HG03439 (cell line): ENCODE data around the gene RPL36.
"Not testable (repeated sequence)": the region's sequence is repeated elsewhere in the genome, so short reads cannot be mapped to it uniquely, and the experiment has no call there.

Experiments
- ATAC-seq: cut with Tn5 transposase; IDR thresholded peaks from one replicate; pipeline ENCODE4 v1.9.1; 2021; ENCODE audit warnings: mild to moderate bottlenecking, moderate library complexity; ENCODE audit not compliant: unreplicated experiment

RPL36 gene

GRCh38 chr19:5703819-5704818, 14.0 kb downstream of the RPL36 start:
- ATAC-seq, result no peak

DNA sequence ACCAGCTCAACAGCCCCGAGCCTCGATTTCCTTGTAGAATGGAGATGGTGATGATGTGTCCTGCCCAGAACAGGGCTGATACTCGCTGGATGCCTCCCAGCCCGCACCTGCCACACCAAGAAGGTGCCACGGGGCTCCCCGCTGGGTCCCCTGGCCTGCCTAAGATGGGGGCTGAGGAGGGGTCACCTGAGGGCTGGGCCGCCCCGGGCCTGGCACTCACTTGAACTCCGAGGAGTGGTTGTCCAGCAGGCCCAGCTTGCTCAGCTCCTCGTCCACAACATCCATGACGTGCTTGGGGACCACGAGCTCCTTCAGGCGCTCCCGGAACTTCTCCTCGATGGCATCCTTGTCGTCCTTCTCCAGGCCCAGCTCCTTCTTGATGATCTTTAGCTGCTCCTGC, 15.5 kb downstream of the RPL36 start:
- no peak for ATAC-seq

- no peak for ATAC-seq
These were observed 16.9 kb downstream of the RPL36 start for GRCh38 chr19:5706876-5707573.

DNA sequence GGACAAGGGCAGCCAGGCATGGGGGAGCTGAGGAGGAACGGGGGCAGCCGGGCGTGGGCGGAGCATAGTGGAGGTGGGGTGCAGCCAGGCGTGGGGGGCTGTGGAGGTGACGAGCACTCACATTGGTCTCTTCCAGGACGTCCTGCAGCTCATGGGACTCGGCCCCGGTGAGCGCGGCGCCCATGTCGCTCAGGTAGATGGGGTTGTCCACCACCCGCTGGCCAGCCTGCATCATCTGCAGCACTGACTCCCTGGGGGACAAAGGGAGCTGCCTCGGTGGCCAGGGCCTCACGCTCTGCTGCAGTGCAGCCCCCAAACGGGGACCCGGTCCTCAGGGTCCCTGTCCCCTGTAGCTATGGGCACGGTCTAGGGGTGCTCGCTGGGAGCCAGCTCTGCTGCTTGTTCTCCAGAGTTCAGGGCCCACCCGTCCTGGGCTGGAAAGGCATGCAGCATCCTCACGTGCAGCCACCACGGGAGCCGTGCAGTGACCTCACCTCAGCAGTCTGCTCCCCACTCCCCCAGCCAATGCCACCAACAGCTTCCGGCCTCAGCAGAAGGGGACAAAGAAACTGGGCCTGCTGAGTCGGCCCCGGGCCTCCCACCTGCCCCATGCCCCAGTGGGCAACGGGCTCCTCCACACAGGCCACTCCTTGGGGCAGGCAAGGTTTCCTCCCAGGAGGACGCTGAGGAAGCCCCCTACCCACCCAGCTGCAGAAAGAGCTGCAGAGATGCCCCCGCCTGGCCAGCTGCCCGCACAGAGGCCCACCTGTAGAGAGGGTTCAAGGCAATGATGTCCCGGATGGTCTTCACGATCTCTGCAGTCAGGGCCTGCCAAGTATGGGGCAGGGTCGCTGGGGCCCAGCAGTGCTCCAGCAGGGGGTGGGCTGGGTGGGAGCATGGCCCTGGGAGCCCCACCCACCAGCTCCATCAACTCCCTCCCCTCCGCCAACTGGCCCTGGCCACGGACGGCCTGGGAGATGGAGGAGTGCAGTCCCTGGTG, 17.8 kb downstream of the RPL36 start:
- no peak for ATAC-seq

DNA sequence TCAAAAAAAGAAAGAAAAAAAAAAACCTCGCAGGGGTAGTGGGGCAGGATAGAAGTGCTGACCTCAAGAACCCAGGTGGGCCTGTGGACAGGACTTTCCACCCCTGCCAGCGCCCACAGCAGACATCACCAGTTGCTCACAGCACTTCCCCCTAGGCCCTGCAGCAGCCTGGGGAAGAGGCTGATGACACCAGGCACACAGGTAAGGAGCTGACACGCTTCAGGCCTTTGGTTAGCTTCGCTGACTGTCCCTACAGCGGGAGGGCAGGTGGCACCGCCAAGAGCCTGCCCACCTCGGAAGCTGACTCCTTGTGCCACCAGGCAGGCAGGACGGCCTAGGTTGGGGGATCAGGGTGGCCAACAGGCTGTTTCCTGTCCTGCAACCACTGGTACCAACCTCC, 20.9 kb downstream of the RPL36 start:
- ATAC-seq, result no peak

DNA sequence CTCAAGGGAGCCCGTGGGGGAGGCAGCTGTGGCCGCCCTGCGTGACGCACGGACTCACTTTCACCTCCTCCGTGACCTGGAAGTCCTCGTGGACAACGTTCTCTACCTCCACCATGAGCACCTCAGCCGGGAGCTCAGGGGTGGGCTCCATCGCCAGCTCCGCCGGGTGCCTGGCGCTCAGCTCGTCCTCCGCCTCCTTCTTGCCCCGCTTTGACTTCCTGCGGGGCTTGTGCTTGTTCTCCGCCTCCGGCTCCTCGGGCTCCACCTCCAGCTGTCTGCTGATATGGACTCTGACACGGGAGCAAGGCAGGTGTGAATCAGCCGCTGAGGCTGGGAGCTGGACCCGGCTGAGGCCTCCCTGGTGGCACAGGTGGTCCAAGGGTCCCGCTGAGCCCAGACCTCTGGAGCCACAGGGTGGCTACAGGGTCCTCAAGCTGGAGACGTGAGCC, 21.6 kb downstream of the RPL36 start:
- no peak for ATAC-seq

DNA sequence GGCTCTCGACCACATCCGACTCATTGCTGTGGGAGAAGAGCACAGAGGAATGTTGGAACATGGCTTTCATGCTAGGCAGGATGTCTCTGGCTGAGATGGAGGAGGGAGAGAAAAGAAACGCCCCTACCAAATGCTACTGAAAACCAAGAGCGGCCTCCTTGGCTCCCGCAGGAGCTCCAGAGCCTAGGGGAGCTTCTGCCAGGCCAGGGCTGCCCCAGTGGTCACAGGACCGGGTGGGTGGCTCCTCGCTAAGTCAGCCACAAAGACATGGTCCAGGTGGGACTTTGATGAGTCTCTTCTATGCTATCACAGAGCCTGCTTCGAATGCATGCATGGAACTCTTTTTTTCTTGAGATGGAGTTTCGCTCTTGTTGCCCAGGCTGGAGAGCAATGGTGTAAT, 23.1 kb downstream of the RPL36 start:
- no peak for ATAC-seq

DNA sequence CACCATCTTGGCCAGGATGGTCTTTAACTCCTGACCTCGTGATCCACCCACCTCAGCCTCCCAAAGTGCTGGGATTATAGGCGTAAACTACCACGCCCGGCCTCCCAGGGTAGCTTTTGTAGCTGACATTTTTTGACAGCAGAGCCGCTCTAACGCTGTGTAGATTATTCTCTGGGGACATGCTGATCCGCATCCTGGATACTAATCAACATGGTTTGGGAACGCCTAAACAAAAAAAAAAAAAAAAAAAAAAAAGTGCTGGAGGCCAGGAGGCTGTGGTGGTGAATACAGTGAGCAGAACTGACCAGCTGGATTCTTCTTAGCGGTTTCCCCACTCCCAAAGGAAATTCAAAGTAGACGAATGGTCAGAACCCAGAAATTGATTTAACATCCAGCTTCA, 24.7 kb downstream of the RPL36 start:
- no peak for ATAC-seq

GRCh38 chr19:5717215-5717935, 27.3 kb downstream of the RPL36 start:
- no peak for ATAC-seq

GRCh38 chr19:5718037-5718578, 28.0 kb downstream of the RPL36 start:
- no peak for ATAC-seq

- no peak for ATAC-seq
These were observed 28.6 kb downstream of the RPL36 start for GRCh38 chr19:5718579-5719273.

GRCh38 chr19:5719274-5719960, 29.3 kb downstream of the RPL36 start:
- peak; percentile 5 for ATAC-seq

DNA sequence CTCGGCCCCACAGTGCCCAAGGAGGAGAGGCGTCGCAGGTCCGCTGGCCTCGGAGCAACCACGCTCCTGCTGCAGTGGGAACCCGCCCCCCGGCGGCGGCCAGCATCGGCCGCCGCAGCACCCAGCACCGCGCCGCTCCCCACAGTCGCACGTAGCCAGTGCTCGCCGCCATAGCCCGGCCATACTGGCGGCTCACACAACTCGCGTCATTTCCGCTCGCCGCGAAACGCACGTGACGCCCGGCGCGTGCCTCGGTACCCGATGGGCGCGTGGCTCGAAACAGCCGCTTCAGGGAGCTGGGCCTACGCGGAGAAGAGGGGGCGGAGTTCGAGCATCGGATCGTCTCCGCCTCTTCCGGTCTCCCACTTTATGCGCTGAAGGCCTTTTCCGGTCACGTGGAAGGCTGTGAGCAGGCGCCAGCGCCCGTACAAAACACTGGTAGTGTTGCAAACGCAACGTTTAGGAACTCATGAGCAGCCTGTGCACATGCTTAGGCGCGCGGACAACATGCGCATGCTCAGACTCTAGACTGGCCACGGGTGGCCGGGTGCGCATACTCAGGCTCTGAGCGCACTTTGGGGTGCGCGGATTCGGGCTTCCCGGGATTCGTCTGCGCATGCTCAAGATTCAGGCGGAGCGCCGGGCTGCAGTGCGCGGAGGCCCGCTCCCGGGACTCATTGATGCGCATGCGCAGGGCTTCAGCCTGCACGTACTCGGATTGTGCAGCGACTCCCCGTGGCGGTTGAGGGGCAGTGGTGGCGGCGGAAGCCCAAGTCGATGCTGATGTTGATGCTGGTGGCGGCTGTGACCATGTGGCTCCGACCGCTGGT, 30.1 kb downstream of the RPL36 start, which contains the start of the genes CATSPERD and LONP1:
TSS of gene CATSPERD (plus strand) at position 677 of the 830 bp plus-strand sequence. CDS start at position 778, 101 bp downstream.
TSS of gene LONP1 (minus strand) at position 186 of the 830 bp plus-strand sequence. CDS start at position 172, 14 bp downstream.
- peak; percentile 89 for ATAC-seq

DNA sequence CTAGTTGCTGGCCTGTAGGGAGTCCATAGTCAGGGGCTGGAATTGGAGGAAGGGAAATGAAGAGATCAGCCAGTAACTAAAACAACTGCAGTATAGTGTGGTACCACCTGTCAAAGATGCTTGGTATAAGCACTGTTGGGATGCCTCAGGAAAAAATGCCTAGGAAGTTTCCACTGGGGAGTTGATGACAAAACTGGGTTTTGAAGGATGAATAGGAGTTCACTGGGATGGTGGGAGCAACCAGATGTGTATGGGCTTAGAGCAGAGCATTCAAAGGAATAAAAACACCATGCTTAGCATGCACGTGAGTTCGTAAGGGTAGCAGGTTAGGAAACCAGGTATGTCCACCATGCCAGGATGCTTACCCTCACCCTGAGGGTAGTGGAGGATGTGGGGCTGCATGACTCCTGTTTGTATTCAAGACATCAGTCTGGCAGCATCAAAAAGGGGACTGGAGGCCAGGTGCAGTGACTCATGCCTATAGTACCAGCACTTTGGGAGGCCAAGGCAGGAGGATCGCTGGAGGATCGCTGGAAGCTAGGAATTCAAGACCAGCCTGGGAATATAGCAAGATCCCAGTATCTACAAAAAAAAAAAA, 37.5 kb downstream of the RPL36 start:
- no peak for ATAC-seq

GRCh38 chr19:5733172-5733571, 43.1 kb downstream of the RPL36 start:
- not testable (repeated sequence) for ATAC-seq

- ATAC-seq, result no peak
These were observed 48.3 kb downstream of the RPL36 start for GRCh38 chr19:5738423-5738822.
